Astrocyte (in vitro differentiated cells and primary cell): ENCODE measurements around the gene FGFRL1.

Experiments used
- EZH2 ChIP-seq: IDR thresholded peaks from 2 replicates; pipeline ENCODE4 v1.6.1; 2012; ENCODE audit warnings: mild to moderate bottlenecking, low read length, inconsistent platforms; ENCODE audit not compliant: insufficient read depth
- TF ChIP-seq, protein P1 (sequence below): IDR thresholded peaks from 2 replicates; pipeline ENCODE4 v1.5.1; 2011; ENCODE audit warnings: low read depth, mild to moderate bottlenecking, inconsistent platforms, low read length, moderate library complexity; ENCODE audit not compliant: insufficient read depth

DNA sequence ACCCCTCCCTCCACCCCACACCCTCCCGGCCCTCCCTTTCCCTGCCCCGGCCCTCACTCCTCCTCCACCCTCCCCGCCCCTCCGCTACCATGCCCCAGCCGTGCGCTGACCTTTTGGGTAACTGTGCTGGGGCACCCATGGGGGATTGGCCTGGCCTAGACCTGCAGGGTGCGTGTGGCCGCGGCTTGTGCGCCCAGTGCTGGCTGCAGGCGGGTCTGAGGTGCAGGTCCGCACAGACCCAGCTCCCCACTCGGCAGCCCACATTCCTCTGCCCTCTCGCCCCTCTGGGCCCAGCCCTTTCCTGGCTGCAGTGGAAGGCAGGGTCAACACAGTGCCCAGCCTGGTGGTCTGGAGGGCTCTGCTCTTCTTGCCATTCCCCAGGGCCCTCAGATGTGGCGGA, 24.7 kb downstream of the FGFRL1 start:
- TF ChIP-seq, protein P1, sequence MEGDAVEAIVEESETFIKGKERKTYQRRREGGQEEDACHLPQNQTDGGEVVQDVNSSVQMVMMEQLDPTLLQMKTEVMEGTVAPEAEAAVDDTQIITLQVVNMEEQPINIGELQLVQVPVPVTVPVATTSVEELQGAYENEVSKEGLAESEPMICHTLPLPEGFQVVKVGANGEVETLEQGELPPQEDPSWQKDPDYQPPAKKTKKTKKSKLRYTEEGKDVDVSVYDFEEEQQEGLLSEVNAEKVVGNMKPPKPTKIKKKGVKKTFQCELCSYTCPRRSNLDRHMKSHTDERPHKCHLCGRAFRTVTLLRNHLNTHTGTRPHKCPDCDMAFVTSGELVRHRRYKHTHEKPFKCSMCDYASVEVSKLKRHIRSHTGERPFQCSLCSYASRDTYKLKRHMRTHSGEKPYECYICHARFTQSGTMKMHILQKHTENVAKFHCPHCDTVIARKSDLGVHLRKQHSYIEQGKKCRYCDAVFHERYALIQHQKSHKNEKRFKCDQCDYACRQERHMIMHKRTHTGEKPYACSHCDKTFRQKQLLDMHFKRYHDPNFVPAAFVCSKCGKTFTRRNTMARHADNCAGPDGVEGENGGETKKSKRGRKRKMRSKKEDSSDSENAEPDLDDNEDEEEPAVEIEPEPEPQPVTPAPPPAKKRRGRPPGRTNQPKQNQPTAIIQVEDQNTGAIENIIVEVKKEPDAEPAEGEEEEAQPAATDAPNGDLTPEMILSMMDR, result no peak
- TF ChIP-seq EZH2, result no peak
